K562 (cell line): ENCODE measurements around the gene WSCD1.

Source experiments
- CHD2 ChIP-seq: IDR thresholded peaks from 2 replicates; pipeline ENCODE4 v1.6.1; 2011; ENCODE audit warnings: low read depth, low read length
- DEAF1 ChIP-seq: fragments of 450-650 bp; formaldehyde crosslinking; IDR thresholded peaks from 2 replicates; pipeline ENCODE4 v1.4.0; 2020; ENCODE audit warnings: mild to moderate bottlenecking, moderate library complexity
- FOS ChIP-seq: IDR thresholded peaks from 3 replicates; pipeline ENCODE4 v1.6.1; 2011; ENCODE audit not compliant: insufficient read length; ENCODE audit errors: extremely low read depth
- FOXK2 ChIP-seq, 2 experiments: fragments of 450-650 bp; IDR thresholded peaks in 1 of 2; conservative IDR thresholded peaks in 1 of 2; 2 replicates each; pipeline ENCODE4 v1.6.1; 2016; ENCODE audit warnings: low read depth in 2 of 2, mild to moderate bottlenecking in 1 of 2
- LARP7 ChIP-seq: fragments of 450-650 bp; IDR thresholded peaks from 2 replicates; pipeline ENCODE4 v1.6.1; 2016
- MCM2 ChIP-seq: fragments of 450-650 bp; IDR thresholded peaks from 2 replicates; pipeline ENCODE4 v1.6.1; 2017; ENCODE audit warnings: low read depth, mild to moderate bottlenecking
- NFE2L1 ChIP-seq: fragments of 450-650 bp; IDR thresholded peaks from 2 replicates; pipeline ENCODE4 v1.6.1; 2016; ENCODE audit warnings: missing genetic modification characterization, low read depth, mild to moderate bottlenecking, missing compliant biosample characterization, moderate library complexity, borderline replicate concordance
- PHB2 ChIP-seq: fragments of 450-650 bp; IDR thresholded peaks from 2 replicates; pipeline ENCODE4 v1.6.1; 2017; ENCODE audit warnings: low read depth
- RAD21 ChIP-seq, 2 experiments: fragments of 250-450 bp in 1 of 2; fragments of 450-650 bp in 1 of 2; sonication (Bioruptor Pico) in 1 of 2; formaldehyde crosslinking in 1 of 2; IDR thresholded peaks in 1 of 2; conservative IDR thresholded peaks in 1 of 2; 2 replicates each; pipeline versions ENCODE4 v1.4.0 to v1.8.0; 2020 to 2022; ENCODE audit warnings: mild to moderate bottlenecking in 2 of 2, moderate library complexity in 1 of 2
- SAFB2 ChIP-seq: fragments of 200-400 bp; formaldehyde crosslinking; IDR thresholded peaks from 2 replicates; pipeline ENCODE4 v1.6.1; 2018; ENCODE audit warnings: borderline replicate concordance, low read length, low read depth, moderate library complexity; ENCODE audit not compliant: severe bottlenecking
- ZFX ChIP-seq: sonication (generic); formaldehyde crosslinking; IDR thresholded peaks from 2 replicates; pipeline ENCODE4 v1.8.0; 2022; ENCODE audit warnings: mild to moderate bottlenecking, missing genetic modification reagents, moderate library complexity
- ZNF133 ChIP-seq: fragments of 250-450 bp; sonication (Bioruptor Pico); IDR thresholded peaks from 2 replicates; pipeline ENCODE4 v1.4.0; 2020; ENCODE audit warnings: mild to moderate bottlenecking
- ZNF76 ChIP-seq: fragments of 250-450 bp; sonication (Bioruptor Pico); IDR thresholded peaks from 2 replicates; pipeline ENCODE4 v1.4.0; 2020; ENCODE audit warnings: mild to moderate bottlenecking, moderate library complexity, borderline replicate concordance
- TF ChIP-seq, protein P1 (sequence below), 3 experiments: IDR thresholded peaks in 2 of 3; conservative IDR thresholded peaks in 1 of 3; 2 replicates each; pipeline ENCODE4 v1.5.1; 2011 to 2012; ENCODE audit warnings: low read length in 3 of 3, mild to moderate bottlenecking in 3 of 3, control low read depth in 2 of 3, improper control_type of control experiment in 1 of 3, inconsistent platforms in 1 of 3, low read depth in 1 of 3, mixed read lengths in 1 of 3, moderate library complexity in 1 of 3; ENCODE audit not compliant: insufficient read depth in 2 of 3

DNA sequence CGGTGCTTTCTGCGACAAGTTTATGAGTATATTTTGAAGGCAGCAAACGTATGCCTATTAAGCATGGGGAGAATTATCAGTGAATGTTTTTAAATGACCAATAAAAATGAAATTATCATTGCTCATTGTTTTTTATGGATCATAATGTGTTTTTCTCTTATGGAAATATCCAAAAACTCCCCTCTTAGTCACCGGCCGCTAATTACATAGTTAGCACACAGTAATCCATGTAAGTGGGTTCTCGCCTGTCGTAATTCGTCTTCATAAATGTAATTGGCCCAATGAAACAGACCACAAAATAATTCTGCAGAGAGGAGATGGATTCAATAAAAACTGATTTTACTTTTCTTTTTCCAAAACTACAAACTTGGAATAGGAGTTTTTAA is 69.3 kb downstream of the WSCD1 start:
- no peak for TF ChIP-seq LARP7
- no peak for TF ChIP-seq PHB2
- no peak for TF ChIP-seq NFE2L1 (tag)
- TF ChIP-seq SAFB2 = no peak
- TF ChIP-seq, protein P1, sequence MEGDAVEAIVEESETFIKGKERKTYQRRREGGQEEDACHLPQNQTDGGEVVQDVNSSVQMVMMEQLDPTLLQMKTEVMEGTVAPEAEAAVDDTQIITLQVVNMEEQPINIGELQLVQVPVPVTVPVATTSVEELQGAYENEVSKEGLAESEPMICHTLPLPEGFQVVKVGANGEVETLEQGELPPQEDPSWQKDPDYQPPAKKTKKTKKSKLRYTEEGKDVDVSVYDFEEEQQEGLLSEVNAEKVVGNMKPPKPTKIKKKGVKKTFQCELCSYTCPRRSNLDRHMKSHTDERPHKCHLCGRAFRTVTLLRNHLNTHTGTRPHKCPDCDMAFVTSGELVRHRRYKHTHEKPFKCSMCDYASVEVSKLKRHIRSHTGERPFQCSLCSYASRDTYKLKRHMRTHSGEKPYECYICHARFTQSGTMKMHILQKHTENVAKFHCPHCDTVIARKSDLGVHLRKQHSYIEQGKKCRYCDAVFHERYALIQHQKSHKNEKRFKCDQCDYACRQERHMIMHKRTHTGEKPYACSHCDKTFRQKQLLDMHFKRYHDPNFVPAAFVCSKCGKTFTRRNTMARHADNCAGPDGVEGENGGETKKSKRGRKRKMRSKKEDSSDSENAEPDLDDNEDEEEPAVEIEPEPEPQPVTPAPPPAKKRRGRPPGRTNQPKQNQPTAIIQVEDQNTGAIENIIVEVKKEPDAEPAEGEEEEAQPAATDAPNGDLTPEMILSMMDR (IDR thresholded peaks at IDR 0.05 in 2 of 3, conservative IDR thresholded peaks at IDR 0.05 in 1 of 3; ENCODE audit: insufficient read depth in 2 of 3, low read depth in 1 of 3, low read length in 3 of 3) = no peak
- no peak for TF ChIP-seq RAD21 (CRISPR knock-in tag; conservative IDR thresholded peaks at IDR 0.05 in 1 of 2, IDR thresholded peaks at IDR 0.05 in 1 of 2)
- no peak for TF ChIP-seq FOS
- no peak for TF ChIP-seq DEAF1
- TF ChIP-seq ZNF133 = no peak
- TF ChIP-seq ZNF76 (CRISPR knock-in tag) = no peak
- TF ChIP-seq ZFX (CRISPR knock-in tag) = no peak
- no peak for TF ChIP-seq CHD2
- no peak for TF ChIP-seq FOXK2 (conservative IDR thresholded peaks at IDR 0.05 in 1 of 2, IDR thresholded peaks at IDR 0.05 in 1 of 2; ENCODE audit: low read depth in 2 of 2)
- no peak for TF ChIP-seq MCM2
